HepG2 (cell line): ENCODE data around the gene EVL. TPM values are rescaled to one million over a fixed set of nuclear protein-coding genes. Genes with fewer than 3 reads are reported as not detected.

Experiments used
- ATAC-seq: fragments of 200-7000 bp; cut with Tn5 transposase; 3 replicates; pipeline ENCODE4 v1.9.1; 2020; ENCODE audit warnings: mild to moderate bottlenecking, moderate library complexity
- BruUV-seq: library from RNA; stranded (reverse); fragments of 400-500 nt; replicated peaks from 2 replicates; lab custom pipeline; 2021; lab: Mats Ljungman, UMichigan
- CTCF ChIA-PET: fragments of 300-600 bp; formaldehyde crosslinking; extraction: SDS; loops from one replicate; lab custom pipeline; 2021; ENCODE audit warnings: low total read pairs, inconsistent platforms, low intra/inter-chr PET ratio; lab: Yijun Ruan, JAX
- POLR2A ChIA-PET: fragments of 350-600 bp; sonication (Branson Sonifier 250); formaldehyde crosslinking; loops from one replicate; lab custom pipeline; 2020; ENCODE audit warnings: antibody characterized with exemption, inconsistent platforms; lab: Yijun Ruan, JAX
- DNase-seq: peaks from one replicate; pipeline ENCODE4 v3.0.0-alpha.2; 2015; ENCODE audit warnings: low spot score
- FAIRE-seq: peaks from 3 replicates; lab custom pipeline; 2011; peaks lifted over from hg19 to GRCh38; lab: Jason Lieb, UNC
- H2AFZ ChIP-seq: one replicate; pipeline ENCODE4 v1.6.1; 2011; ENCODE audit warnings: low read length, inconsistent platforms
- H3K27ac ChIP-seq: fragments of 300-600 bp; 3 replicates; pipeline ENCODE4 v1.8.0; 2011; ENCODE audit warnings: mixed run types, mild to moderate bottlenecking, mixed read lengths, low read length, inconsistent platforms; ENCODE audit not compliant: insufficient read depth; ENCODE audit errors: extremely low read length
- H3K27me3 ChIP-seq, 2 experiments: fragments of 200-600 bp in 1 of 2; 2 replicates in 1 of 2; 3 replicates in 1 of 2; pipeline versions ENCODE4 v1.6.0 to v1.8.0; 2011; ENCODE audit warnings: low read length in 2 of 2, mild to moderate bottlenecking in 2 of 2, moderate library complexity in 2 of 2, inconsistent platforms in 1 of 2; ENCODE audit not compliant: insufficient read depth in 2 of 2, control insufficient read depth in 1 of 2
- H3K36me3 ChIP-seq, 2 experiments: fragments of 200-600 bp in 1 of 2; replicated peaks in 1 of 2; 2 replicates in 1 of 2; 3 replicates in 1 of 2; pipeline versions ENCODE4 v1.5.1 to v1.8.0; 2011; ENCODE audit warnings: low read length in 2 of 2, inconsistent platforms in 1 of 2; ENCODE audit not compliant: insufficient read depth in 2 of 2, control insufficient read depth in 1 of 2
- H3K4me1 ChIP-seq: 2 replicates; pipeline ENCODE4 v1.5.1; 2012; ENCODE audit warnings: low read length, inconsistent platforms; ENCODE audit not compliant: insufficient read depth
- H3K4me2 ChIP-seq: 2 replicates; pipeline ENCODE4 v1.6.0; 2011; ENCODE audit warnings: low read depth, low read length, inconsistent platforms
- H3K4me3 ChIP-seq, 3 experiments: fragments of 200-600 bp in 1 of 3; sonication (generic), shearing (Covaris generic) in 1 of 3; replicated peaks in 1 of 3; 2 replicates each; pipeline ENCODE4 v1.5.1; 2011 to 2016; ENCODE audit warnings: low read length in 3 of 3, inconsistent platforms in 2 of 3, low read depth in 2 of 3, mild to moderate bottlenecking in 2 of 3, control low read depth in 1 of 3, mixed read lengths in 1 of 3; ENCODE audit not compliant: insufficient read depth in 1 of 3
- H3K79me2 ChIP-seq: one replicate; pipeline ENCODE4 v1.6.1; 2011; ENCODE audit warnings: low read length, inconsistent platforms; ENCODE audit not compliant: insufficient read depth
- H3K9ac ChIP-seq: 2 replicates; pipeline ENCODE4 v1.6.0; 2011; ENCODE audit warnings: mild to moderate bottlenecking, low read depth, low read length, inconsistent platforms; ENCODE audit not compliant: insufficient read depth
- H3K9me3 ChIP-seq: 2 replicates; pipeline ENCODE4 v1.5.1; 2012; ENCODE audit warnings: mild to moderate bottlenecking, low read length
- H4K20me1 ChIP-seq: 2 replicates; pipeline ENCODE4 v1.6.0; 2011; ENCODE audit warnings: inconsistent platforms, mild to moderate bottlenecking, low read length, moderate library complexity; ENCODE audit not compliant: insufficient read depth
- JUND ChIP-seq: sonication (generic); formaldehyde crosslinking; IDR thresholded peaks from 2 replicates; pipeline ENCODE4 v1.8.0; 2022; ENCODE audit warnings: mild to moderate bottlenecking, missing genetic modification reagents
- SALL1 ChIP-seq: sonication (generic); formaldehyde crosslinking; IDR thresholded peaks from 2 replicates; pipeline ENCODE4 v1.8.0; 2022; ENCODE audit warnings: mild to moderate bottlenecking, missing genetic modification reagents
- SNAPC2 ChIP-seq: sonication (generic); formaldehyde crosslinking; IDR thresholded peaks from 2 replicates; pipeline ENCODE4 v1.8.1; 2022; ENCODE audit warnings: mild to moderate bottlenecking, missing genetic modification reagents
- TIGD3 ChIP-seq: sonication (generic); formaldehyde crosslinking; IDR thresholded peaks from 2 replicates; pipeline ENCODE4 v1.5.1; 2020; ENCODE audit warnings: mild to moderate bottlenecking, missing genetic modification reagents, borderline replicate concordance
- ZNF143 ChIP-seq: sonication (generic); formaldehyde crosslinking; IDR thresholded peaks from 2 replicates; pipeline ENCODE4 v1.4.0; 2020; ENCODE audit warnings: missing genetic modification reagents
- ZSCAN21 ChIP-seq: sonication (generic); formaldehyde crosslinking; IDR thresholded peaks from 2 replicates; pipeline ENCODE4 v1.8.0; 2022; ENCODE audit warnings: mild to moderate bottlenecking, missing genetic modification reagents, moderate library complexity, borderline replicate concordance
- WGBS: methylation state at CpG from one replicate; pipeline ENCODE4 v1.1.6; 2017; ENCODE audit warnings: low lambda C conversion rate; 5-methylcytosine and 5-hydroxymethylcytosine counted together
- in situ Hi-C: cut with HindIII; loops from 2 replicates; pipeline ENCODE4 v1.10.0; 2017; ENCODE audit warnings: low pct_unique_long_range_greater_than_20kb; ENCODE audit not compliant: extremely low pct_ligation_motif_present
- intact Hi-C: fragments of 100-400 bp; cut with micrococcal nuclease; formaldehyde crosslinking; loops from one replicate; pipeline ENCODE4 v1.10.0; 2022; ENCODE audit not compliant: unreplicated experiment
- polyA plus RNA-seq, 8 experiments: library from polyadenylated mRNA; depleted of rRNA in 3 of 8; stranded (reverse) in 7 of 8; unstranded in 1 of 8; fragments of >200 nt; fragmentation: Illumina TruSeq in 4 of 8; extraction: Trizol in 4 of 8; gene quantifications; 2 replicates each; pipeline versions ENCODE4 v1.2.1 to v1.2.3, GENCODE V29; 2011 to 2016; ENCODE audit warnings: low read depth in 4 of 8, missing spikeins in 1 of 8, mixed read lengths in 1 of 8; ENCODE audit not compliant: insufficient read depth in 1 of 8
- total RNA-seq, 5 experiments: library from RNA; depleted of rRNA; stranded (reverse); fragments of >200 nt; fragmentation: Illumina TruSeq; extraction: Trizol; gene quantifications; 2 replicates each; pipeline ENCODE4 v1.2.3, GENCODE V29; 2016; ENCODE audit warnings: low read depth in 1 of 5

Gene EVL
- total and polyA plus RNA-seq, 2 of the 13 experiments (the other 11 are each of a cell fraction or from before 2014, with no cell fraction given): 15.1 to 31.2 TPM

GRCh38 chr14:100082723-100083122, 17.5 kb downstream of the EVL start:
- TF ChIP-seq SNAPC2 (CRISPR knock-in tag): no peak
- TF ChIP-seq, all 625 proteins: peak for 0
- DNase-seq (no peak), ATAC-seq (no peak), FAIRE-seq (no peak)
- H3K4me1 ChIP-seq: no peaks in the 10 kb centered on the region
- H3K4me3 ChIP-seq: no peak overlapping the region
- WGBS: 80% methylated on average over 1 of the region's 3 CpGs
- no peak overlapping the region for H3K27ac ChIP-seq
- no peaks in the 10 kb centered on the region for H3K9me3 ChIP-seq
- ChIA-PET POLR2A (no interaction called here), CTCF (no interaction called here)
- H3K4me2 ChIP-seq: no peak overlapping the region
- in situ Hi-C loops (no loop called here), intact Hi-C loops (no loop called here)
- BruUV-seq: no TSS peak
- peaks cover 1 to 8% of the 10 kb centered on the region in 2 experiments; a peak in 1 of 5 replicates for H3K36me3 ChIP-seq
- no peaks in the 10 kb centered on the region for H3K27me3 ChIP-seq
- no peaks in the 10 kb centered on the region for H3K79me2 ChIP-seq
- H3K9ac ChIP-seq: no peak overlapping the region
- H4K20me1 ChIP-seq: no peaks in the 10 kb centered on the region
- no peak overlapping the region for H2AFZ ChIP-seq

- H3K36me3 ChIP-seq: peaks cover 5 to 12% of the 10 kb centered on the region in 2 experiments; a peak in 2 of 5 replicates
- H2AFZ ChIP-seq: no peak overlapping the region
- no peak overlapping the region for H3K9ac ChIP-seq
- H4K20me1 ChIP-seq: no peaks in the 10 kb centered on the region
- no peaks in the 10 kb centered on the region for H3K9me3 ChIP-seq
- CTCF ChIA-PET: no interaction called here
- H3K79me2 ChIP-seq: no peaks in the 10 kb centered on the region
- no peak overlapping the region for H3K4me2 ChIP-seq
- FAIRE-seq (no peak), ATAC-seq (no peak), DNase-seq (no peak)
- BruUV-seq: no TSS peak
- H3K4me1 ChIP-seq: no peaks in the 10 kb centered on the region
- TF ChIP-seq ZNF143 (CRISPR knock-in tag) (no peak), SALL1 (no peak), TIGD3 (no peak), ZSCAN21 (CRISPR knock-in tag) (no peak), JUND (CRISPR knock-in tag) (no peak)
- in situ Hi-C loops: no loop called here
- H3K27ac ChIP-seq: no peak overlapping the region
- POLR2A ChIA-PET: no interaction called here
- no peak overlapping the region for H3K4me3 ChIP-seq
- H3K27me3 ChIP-seq: no peaks in the 10 kb centered on the region
- 95% methylated on average over 2 of the region's 2 CpGs for WGBS
- intact Hi-C loops: no loop called here
These were observed 18.5 kb downstream of the EVL start for GRCh38 chr14:100083706-100084105.
